ENCODE data around the gene DPYD. TPM values are rescaled to one million over a fixed set of nuclear protein-coding genes. Genes with fewer than 3 reads are reported as not detected.

DPYD gene
- total and polyA plus RNA-seq, 10 of the 15 experiments (the other 5 are each of a cell fraction or from before 2014, with no cell fraction given) = 5.7 to 23.8 (median 10.2) TPM

DNA sequence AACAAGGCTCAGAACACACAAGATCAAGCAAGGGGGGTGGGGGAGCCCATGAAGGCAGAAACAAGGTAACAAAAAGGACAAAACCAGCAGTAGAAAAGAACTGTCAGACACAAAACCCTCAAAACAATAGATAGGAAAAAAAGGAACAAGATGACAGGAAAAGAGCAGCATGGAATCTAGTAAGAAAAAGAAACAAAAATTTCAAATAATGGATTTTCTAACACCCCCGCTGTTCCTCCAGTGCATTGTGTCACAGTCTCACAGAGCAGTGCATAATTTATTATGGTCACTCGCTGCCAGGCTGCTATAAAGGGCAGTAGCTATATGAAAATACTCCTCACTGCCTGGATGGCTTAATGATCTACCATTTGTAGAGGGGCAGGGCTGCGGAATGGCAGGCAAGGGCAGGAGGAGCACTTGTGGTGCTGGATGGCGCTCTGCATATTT lies 567.9 kb downstream of the DPYD start:
- Histone ChIP-seq H3K9me3 (replicated peaks; ENCODE audit: control insufficient read depth, insufficient read depth, low read length) (no peaks in the 10 kb centered on the region), H3K27me3 (replicated peaks in 1 of 2; ENCODE audit: control insufficient read depth in 2 of 2, insufficient read depth in 2 of 2, low read length in 1 of 2) (no peaks in the 10 kb centered on the region), H3K4me3 (no peak overlapping the region), H3K36me3 (ENCODE audit: control insufficient read depth in 2 of 2, insufficient read depth in 2 of 2, low read length in 1 of 2) (no peaks in the 10 kb centered on the region), H3K4me2 (ENCODE audit: control insufficient read depth, insufficient read depth) (no peak overlapping the region), H3K27ac (ENCODE audit: control insufficient read depth, insufficient read depth) (no peak overlapping the region), H4K20me1 (ENCODE audit: control insufficient read depth, insufficient read depth) (no peaks in the 10 kb centered on the region), H3K4me1 (ENCODE audit: control insufficient read depth, insufficient read depth, low read length) (no peaks in the 10 kb centered on the region), H3K9ac (ENCODE audit: control insufficient read depth, insufficient read depth, low read length) (no peak overlapping the region), H3K79me2 (ENCODE audit: control insufficient read depth, insufficient read depth, low read length) (no peaks in the 10 kb centered on the region), H2AFZ (ENCODE audit: control insufficient read depth, low read depth, low read length) (no peak overlapping the region)
- ChIA-PET RAD21 (ENCODE audit: unreplicated experiment) (no interaction called here), CTCF (no interaction called here), POLR2A (no interaction called here), SMC1A (ENCODE audit: uncharacterized antibody, unreplicated experiment) (no interaction called here)
- no peak for ATAC-seq
- intact Hi-C loops (cut with micrococcal nuclease; ENCODE audit: unreplicated experiment) = no loop called here
- TF ChIP-seq TCF12 (IDR thresholded peaks at IDR 0.05; ENCODE audit: low read depth, low read length) (no peak), JUNB (IDR thresholded peaks at IDR 0.05) (no peak), EGR1 (IDR thresholded peaks at IDR 0.05; ENCODE audit: borderline replicate concordance in 1 of 2, low read depth in 2 of 2, low read length in 2 of 2) (no peak), IRF4 (IDR thresholded peaks at IDR 0.05; ENCODE audit: low read depth, low read length) (no peak), RAD51 (IDR thresholded peaks at IDR 0.05) (no peak), SRF (IDR thresholded peaks at IDR 0.05; ENCODE audit: low read depth in 2 of 2, low read length in 2 of 2) (no peak), EZH2 (IDR thresholded peaks at IDR 0.05; ENCODE audit: borderline replicate concordance, control insufficient read depth, low read depth, low read length) (no peak)
- TF ChIP-seq, protein P1, sequence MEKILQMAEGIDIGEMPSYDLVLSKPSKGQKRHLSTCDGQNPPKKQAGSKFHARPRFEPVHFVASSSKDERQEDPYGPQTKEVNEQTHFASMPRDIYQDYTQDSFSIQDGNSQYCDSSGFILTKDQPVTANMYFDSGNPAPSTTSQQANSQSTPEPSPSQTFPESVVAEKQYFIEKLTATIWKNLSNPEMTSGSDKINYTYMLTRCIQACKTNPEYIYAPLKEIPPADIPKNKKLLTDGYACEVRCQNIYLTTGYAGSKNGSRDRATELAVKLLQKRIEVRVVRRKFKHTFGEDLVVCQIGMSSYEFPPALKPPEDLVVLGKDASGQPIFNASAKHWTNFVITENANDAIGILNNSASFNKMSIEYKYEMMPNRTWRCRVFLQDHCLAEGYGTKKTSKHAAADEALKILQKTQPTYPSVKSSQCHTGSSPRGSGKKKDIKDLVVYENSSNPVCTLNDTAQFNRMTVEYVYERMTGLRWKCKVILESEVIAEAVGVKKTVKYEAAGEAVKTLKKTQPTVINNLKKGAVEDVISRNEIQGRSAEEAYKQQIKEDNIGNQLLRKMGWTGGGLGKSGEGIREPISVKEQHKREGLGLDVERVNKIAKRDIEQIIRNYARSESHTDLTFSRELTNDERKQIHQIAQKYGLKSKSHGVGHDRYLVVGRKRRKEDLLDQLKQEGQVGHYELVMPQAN (conservative IDR thresholded peaks at IDR 0.05) = no peak
- TF ChIP-seq, protein P2, sequence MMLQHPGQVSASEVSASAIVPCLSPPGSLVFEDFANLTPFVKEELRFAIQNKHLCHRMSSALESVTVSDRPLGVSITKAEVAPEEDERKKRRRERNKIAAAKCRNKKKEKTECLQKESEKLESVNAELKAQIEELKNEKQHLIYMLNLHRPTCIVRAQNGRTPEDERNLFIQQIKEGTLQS (IDR thresholded peaks at IDR 0.05; ENCODE audit: borderline replicate concordance, extremely low read depth, low read depth, low read length) = no peak
- TF ChIP-seq, protein P3, sequence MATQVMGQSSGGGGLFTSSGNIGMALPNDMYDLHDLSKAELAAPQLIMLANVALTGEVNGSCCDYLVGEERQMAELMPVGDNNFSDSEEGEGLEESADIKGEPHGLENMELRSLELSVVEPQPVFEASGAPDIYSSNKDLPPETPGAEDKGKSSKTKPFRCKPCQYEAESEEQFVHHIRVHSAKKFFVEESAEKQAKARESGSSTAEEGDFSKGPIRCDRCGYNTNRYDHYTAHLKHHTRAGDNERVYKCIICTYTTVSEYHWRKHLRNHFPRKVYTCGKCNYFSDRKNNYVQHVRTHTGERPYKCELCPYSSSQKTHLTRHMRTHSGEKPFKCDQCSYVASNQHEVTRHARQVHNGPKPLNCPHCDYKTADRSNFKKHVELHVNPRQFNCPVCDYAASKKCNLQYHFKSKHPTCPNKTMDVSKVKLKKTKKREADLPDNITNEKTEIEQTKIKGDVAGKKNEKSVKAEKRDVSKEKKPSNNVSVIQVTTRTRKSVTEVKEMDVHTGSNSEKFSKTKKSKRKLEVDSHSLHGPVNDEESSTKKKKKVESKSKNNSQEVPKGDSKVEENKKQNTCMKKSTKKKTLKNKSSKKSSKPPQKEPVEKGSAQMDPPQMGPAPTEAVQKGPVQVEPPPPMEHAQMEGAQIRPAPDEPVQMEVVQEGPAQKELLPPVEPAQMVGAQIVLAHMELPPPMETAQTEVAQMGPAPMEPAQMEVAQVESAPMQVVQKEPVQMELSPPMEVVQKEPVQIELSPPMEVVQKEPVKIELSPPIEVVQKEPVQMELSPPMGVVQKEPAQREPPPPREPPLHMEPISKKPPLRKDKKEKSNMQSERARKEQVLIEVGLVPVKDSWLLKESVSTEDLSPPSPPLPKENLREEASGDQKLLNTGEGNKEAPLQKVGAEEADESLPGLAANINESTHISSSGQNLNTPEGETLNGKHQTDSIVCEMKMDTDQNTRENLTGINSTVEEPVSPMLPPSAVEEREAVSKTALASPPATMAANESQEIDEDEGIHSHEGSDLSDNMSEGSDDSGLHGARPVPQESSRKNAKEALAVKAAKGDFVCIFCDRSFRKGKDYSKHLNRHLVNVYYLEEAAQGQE (IDR thresholded peaks at IDR 0.05; ENCODE audit: low read depth, low read length) = no peak
- TF ChIP-seq, protein P4, sequence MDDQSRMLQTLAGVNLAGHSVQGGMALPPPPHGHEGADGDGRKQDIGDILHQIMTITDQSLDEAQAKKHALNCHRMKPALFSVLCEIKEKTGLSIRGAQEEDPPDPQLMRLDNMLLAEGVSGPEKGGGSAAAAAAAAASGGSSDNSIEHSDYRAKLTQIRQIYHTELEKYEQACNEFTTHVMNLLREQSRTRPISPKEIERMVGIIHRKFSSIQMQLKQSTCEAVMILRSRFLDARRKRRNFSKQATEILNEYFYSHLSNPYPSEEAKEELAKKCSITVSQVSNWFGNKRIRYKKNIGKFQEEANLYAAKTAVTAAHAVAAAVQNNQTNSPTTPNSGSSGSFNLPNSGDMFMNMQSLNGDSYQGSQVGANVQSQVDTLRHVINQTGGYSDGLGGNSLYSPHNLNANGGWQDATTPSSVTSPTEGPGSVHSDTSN (IDR thresholded peaks at IDR 0.05; ENCODE audit: insufficient replicate concordance, low read depth, low read length) = no peak
- TF ChIP-seq, protein P5, sequence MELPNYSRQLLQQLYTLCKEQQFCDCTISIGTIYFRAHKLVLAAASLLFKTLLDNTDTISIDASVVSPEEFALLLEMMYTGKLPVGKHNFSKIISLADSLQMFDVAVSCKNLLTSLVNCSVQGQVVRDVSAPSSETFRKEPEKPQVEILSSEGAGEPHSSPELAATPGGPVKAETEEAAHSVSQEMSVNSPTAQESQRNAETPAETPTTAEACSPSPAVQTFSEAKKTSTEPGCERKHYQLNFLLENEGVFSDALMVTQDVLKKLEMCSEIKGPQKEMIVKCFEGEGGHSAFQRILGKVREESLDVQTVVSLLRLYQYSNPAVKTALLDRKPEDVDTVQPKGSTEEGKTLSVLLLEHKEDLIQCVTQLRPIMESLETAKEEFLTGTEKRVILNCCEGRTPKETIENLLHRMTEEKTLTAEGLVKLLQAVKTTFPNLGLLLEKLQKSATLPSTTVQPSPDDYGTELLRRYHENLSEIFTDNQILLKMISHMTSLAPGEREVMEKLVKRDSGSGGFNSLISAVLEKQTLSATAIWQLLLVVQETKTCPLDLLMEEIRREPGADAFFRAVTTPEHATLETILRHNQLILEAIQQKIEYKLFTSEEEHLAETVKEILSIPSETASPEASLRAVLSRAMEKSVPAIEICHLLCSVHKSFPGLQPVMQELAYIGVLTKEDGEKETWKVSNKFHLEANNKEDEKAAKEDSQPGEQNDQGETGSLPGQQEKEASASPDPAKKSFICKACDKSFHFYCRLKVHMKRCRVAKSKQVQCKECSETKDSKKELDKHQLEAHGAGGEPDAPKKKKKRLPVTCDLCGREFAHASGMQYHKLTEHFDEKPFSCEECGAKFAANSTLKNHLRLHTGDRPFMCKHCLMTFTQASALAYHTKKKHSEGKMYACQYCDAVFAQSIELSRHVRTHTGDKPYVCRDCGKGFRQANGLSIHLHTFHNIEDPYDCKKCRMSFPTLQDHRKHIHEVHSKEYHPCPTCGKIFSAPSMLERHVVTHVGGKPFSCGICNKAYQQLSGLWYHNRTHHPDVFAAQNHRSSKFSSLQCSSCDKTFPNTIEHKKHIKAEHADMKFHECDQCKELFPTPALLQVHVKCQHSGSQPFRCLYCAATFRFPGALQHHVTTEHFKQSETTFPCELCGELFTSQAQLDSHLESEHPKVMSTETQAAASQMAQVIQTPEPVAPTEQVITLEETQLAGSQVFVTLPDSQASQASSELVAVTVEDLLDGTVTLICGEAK (IDR thresholded peaks at IDR 0.05; ENCODE audit: borderline replicate concordance) = no peak
- WGBS (ENCODE audit: insufficient coverage, insufficient replicate concordance, low lambda C conversion rate, missing lambda C conversion rate) = 31% methylated on average over 4 of the region's 4 CpGs
- no peak for DNase-seq (ENCODE audit: low read depth, low spot score)
- no peak for FAIRE-seq
- BruUV-seq (replicated peaks) = no TSS peak
- in situ Hi-C loops (cut with MboI) = no loop called here

Measured in GM12878 (cell line).